C4-2B (cell line): Measurements from ENCODE around the gene SRC.

ENCODE experiments used
- CTCF ChIP-seq: fragments of 450-650 bp; conservative IDR thresholded peaks from 2 replicates; pipeline ENCODE4 v1.5.1; 2017; ENCODE audit warnings: mild to moderate bottlenecking
- ZFX ChIP-seq: fragments of 450-650 bp; IDR thresholded peaks from 2 replicates; pipeline ENCODE4 v1.6.1; 2017

- TF ChIP-seq CTCF (no peak), ZFX (no peak)
These were observed 74.7 kb downstream of the SRC start for GRCh38 chr20:37420610-37421009.
